GM12878 (cell line): ENCODE measurements around the gene PAPSS2. TPM values are rescaled to one million over a fixed set of nuclear protein-coding genes. Genes with fewer than 3 reads are reported as not detected.
"Not testable (repeated sequence)": the region's sequence is repeated elsewhere in the genome, so short reads cannot be mapped to it uniquely, and the experiment has no call there.

Experiments used
- ATAC-seq: fragments of 200-7000 bp; cut with Tn5 transposase; 3 replicates; pipeline ENCODE4 v1.9.1; 2020; ENCODE audit warnings: mild to moderate bottlenecking, moderate library complexity
- BruUV-seq: library from RNA; stranded (reverse); fragments of 400-500 nt; replicated peaks from 2 replicates; lab custom pipeline; 2021; lab: Mats Ljungman, UMichigan
- CTCF ChIA-PET: fragments of 300-600 bp; sonication (Branson Sonifier 250); formaldehyde crosslinking; extraction: SDS; loops from one replicate; lab custom pipeline; 2021; ENCODE audit warnings: inconsistent platforms; lab: Yijun Ruan, JAX
- POLR2A ChIA-PET: fragments of 350-600 bp; formaldehyde crosslinking; extraction: SDS; loops from one replicate; lab custom pipeline; 2021; ENCODE audit warnings: inconsistent platforms; lab: Charles Lee
- RAD21 ChIA-PET: fragments of 300-600 bp; sonication (Branson Sonifier 250); formaldehyde crosslinking; loops from one replicate; lab custom pipeline; 2023; ENCODE audit warnings: antibody characterized with exemption; ENCODE audit not compliant: unreplicated experiment; lab: Charles Lee
- SMC1A ChIA-PET: fragments of 300-600 bp; sonication (Branson Sonifier 250); formaldehyde crosslinking; loops from one replicate; lab custom pipeline; 2023; ENCODE audit not compliant: unreplicated experiment, uncharacterized antibody; lab: Charles Lee
- DNase-seq: peaks from one replicate; pipeline ENCODE4 v3.0.0-alpha.2; 2011; ENCODE audit warnings: low read depth, low spot score
- FAIRE-seq: peaks from 3 replicates; lab custom pipeline; 2011; peaks lifted over from hg19 to GRCh38; lab: Jason Lieb, UNC
- H2AFZ ChIP-seq: 2 replicates; pipeline ENCODE4 v1.6.0; 2011; ENCODE audit warnings: low read depth, low read length, control low read depth; ENCODE audit not compliant: control insufficient read depth
- H3K27ac ChIP-seq: 2 replicates; pipeline ENCODE4 v1.5.1; 2011; ENCODE audit warnings: control low read depth; ENCODE audit not compliant: control insufficient read depth, insufficient read depth
- H3K27me3 ChIP-seq, 2 experiments: replicated peaks in 1 of 2; 2 replicates each; pipeline versions ENCODE4 v1.6.0 to v1.6.1; 2011; ENCODE audit warnings: low read length in 1 of 2; ENCODE audit not compliant: control insufficient read depth in 2 of 2, insufficient read depth in 2 of 2
- H3K36me3 ChIP-seq, 2 experiments: 2 replicates each; pipeline ENCODE4 v1.5.1; 2011; ENCODE audit warnings: low read length in 1 of 2; ENCODE audit not compliant: control insufficient read depth in 2 of 2, insufficient read depth in 2 of 2
- H3K4me1 ChIP-seq: 2 replicates; pipeline ENCODE4 v1.6.1; 2011; ENCODE audit warnings: mild to moderate bottlenecking, low read length, moderate library complexity, mixed read lengths; ENCODE audit not compliant: control insufficient read depth, insufficient read depth
- H3K4me2 ChIP-seq: 2 replicates; pipeline ENCODE4 v1.6.0; 2011; ENCODE audit warnings: control low read depth; ENCODE audit not compliant: control insufficient read depth, insufficient read depth
- H3K4me3 ChIP-seq: fragments of 200-600 bp; sonication (generic); 2 replicates; pipeline ENCODE4 v1.5.1; 2016
- H3K79me2 ChIP-seq: 2 replicates; pipeline ENCODE4 v1.6.0; 2011; ENCODE audit warnings: low read length; ENCODE audit not compliant: control insufficient read depth, insufficient read depth
- H3K9ac ChIP-seq: 2 replicates; pipeline ENCODE4 v1.8.0; 2011; ENCODE audit warnings: low read length, control low read depth, mixed read lengths; ENCODE audit not compliant: control insufficient read depth, insufficient read depth
- H3K9me3 ChIP-seq: replicated peaks from 3 replicates; pipeline ENCODE4 v1.5.1; 2011; ENCODE audit warnings: mild to moderate bottlenecking, low read length; ENCODE audit not compliant: control insufficient read depth, insufficient read depth
- H4K20me1 ChIP-seq: 2 replicates; pipeline ENCODE4 v1.6.0; 2011; ENCODE audit not compliant: control insufficient read depth, insufficient read depth
- BRCA1 ChIP-seq: IDR thresholded peaks from 2 replicates; pipeline ENCODE4 v1.6.1; 2011; ENCODE audit warnings: low read depth, low read length, improper control_type of control experiment
- JUNB ChIP-seq: IDR thresholded peaks from 2 replicates; pipeline ENCODE4 v1.6.1; 2016; ENCODE audit warnings: antibody characterized with exemption, mild to moderate bottlenecking
- JUND ChIP-seq: IDR thresholded peaks from 2 replicates; pipeline ENCODE4 v1.6.1; 2012; ENCODE audit warnings: low read depth, mild to moderate bottlenecking, low read length, improper control_type of control experiment, moderate library complexity
- MYC ChIP-seq: IDR thresholded peaks from 2 replicates; pipeline ENCODE4 v1.6.1; 2011; ENCODE audit warnings: mild to moderate bottlenecking, low read length, moderate library complexity, inconsistent platforms; ENCODE audit not compliant: insufficient read depth, insufficient replicate concordance, insufficient read length, severe bottlenecking
- NFYB ChIP-seq: IDR thresholded peaks from 2 replicates; pipeline ENCODE4 v1.6.1; 2011; ENCODE audit warnings: low read depth, mild to moderate bottlenecking, low read length, improper control_type of control experiment, moderate library complexity; ENCODE audit not compliant: insufficient read depth
- SREBF1 ChIP-seq: IDR thresholded peaks from 2 replicates; pipeline ENCODE4 v1.6.1; 2012; ENCODE audit warnings: mild to moderate bottlenecking, low read length
- SUPT20H ChIP-seq: IDR thresholded peaks from 2 replicates; pipeline ENCODE4 v1.6.1; 2011; ENCODE audit warnings: low read depth, mild to moderate bottlenecking, low read length, moderate library complexity, borderline replicate concordance; ENCODE audit not compliant: control insufficient read depth
- TBL1XR1 ChIP-seq: IDR thresholded peaks from 2 replicates; pipeline ENCODE4 v1.6.1; 2012; ENCODE audit warnings: low read depth, low read length, improper control_type of control experiment
- ZBTB40 ChIP-seq: fragments of 450-650 bp; IDR thresholded peaks from 2 replicates; pipeline ENCODE4 v1.6.1; 2016; ENCODE audit warnings: mild to moderate bottlenecking, moderate library complexity, borderline replicate concordance
- WGBS: methylation state at CpG from one replicate; pipeline ENCODE4 v1.1.6; 2016; ENCODE audit warnings: low lambda C conversion rate; ENCODE audit not compliant: insufficient replicate concordance, insufficient coverage; ENCODE audit errors: missing lambda C conversion rate; 5-methylcytosine and 5-hydroxymethylcytosine counted together
- in situ Hi-C: fragments of 300-500 bp; cut with MboI; formaldehyde crosslinking; loops from 9 replicates; pipeline ENCODE4 v1.14.3; 2018; ENCODE audit warnings: mixed read lengths
- intact Hi-C: fragments of 100-400 bp; cut with micrococcal nuclease; formaldehyde crosslinking; loops from one replicate; pipeline ENCODE4 v1.14.2; 2022; ENCODE audit not compliant: unreplicated experiment
- polyA plus RNA-seq, 11 experiments: library from polyadenylated mRNA; depleted of rRNA in 4 of 11; unstranded in 6 of 11; stranded (reverse) in 5 of 11; fragments of >200 nt; fragmentation: Nextera tagmentation in 4 of 11; fragmentation: Illumina TruSeq in 1 of 11; extraction: Ambion mirVana in 4 of 11; extraction: Trizol in 1 of 11; gene quantifications; 1 replicate in 1 of 11; 2 replicates in 10 of 11; pipeline versions ENCODE4 v1.2.1 to v1.2.3, GENCODE V29; 2011 to 2016; ENCODE audit warnings: inconsistent platforms in 2 of 11, missing spikeins in 2 of 11, low read depth in 1 of 11
- total RNA-seq, 4 experiments: library from RNA; depleted of rRNA in 3 of 4; stranded (reverse); fragments of >200 nt in 3 of 4; fragmentation: Illumina TruSeq in 1 of 4; extraction: Trizol in 1 of 4; gene quantifications; 2 replicates each; pipeline versions ENCODE4 v1.2.1 to v1.2.3, GENCODE V29; 2013 to 2021

Gene PAPSS2
- total and polyA plus RNA-seq, 10 of the 15 experiments (the other 5 are each of a cell fraction or from before 2014, with no cell fraction given) = 0.15 to 2.1 (median 0.37) TPM

GRCh38 chr10:87621440-87621839 lies 38.2 kb upstream of the PAPSS2 start:
- SMC1A ChIA-PET = interaction anchor here (1.3 to 1.8 kb wide), 2 partner anchors 88 to 93 kb away, joined by 3 to 4 read pairs; no protein-coding TSS in a partner anchor

GRCh38 chr10:87622314-87623004 lies 37.2 kb upstream of the PAPSS2 start:
- Histone ChIP-seq H3K4me2 (peak overlapping the region; percentile 47; the same call in 1 of the 2 replicates), H3K9me3 (no peaks in the 10 kb centered on the region), H3K9ac (no peak overlapping the region), H3K36me3 (no peaks in the 10 kb centered on the region), H3K4me1 (no peaks in the 10 kb centered on the region), H3K27ac (no peak overlapping the region; the same call in 1 of the 2 replicates), H3K27me3 (no peaks in the 10 kb centered on the region), H3K4me3 (no peak overlapping the region), H4K20me1 (no peaks in the 10 kb centered on the region), H3K79me2 (no peaks in the 10 kb centered on the region), H2AFZ (peak overlapping the region; percentile 22)
- POLR2A ChIA-PET = interaction anchor here (0.6 kb wide), 1 partner anchor 90 kb away, joined by 4 read pairs; no protein-coding TSS in a partner anchor
- CTCF ChIA-PET = no interaction called here
- DNase-seq = no peak
- in situ Hi-C loops = no loop called here
- RAD21 ChIA-PET = no interaction called here
- WGBS = 58% methylated on average over 7 of the region's 7 CpGs
- peak; percentile 65 for ATAC-seq
- no peak for FAIRE-seq
- BruUV-seq = no TSS peak
- SMC1A ChIA-PET = interaction anchor here (1.3 to 1.8 kb wide), 3 partner anchors 27 to 94 kb away, joined by 3 to 4 read pairs (median 4); no protein-coding TSS in a partner anchor
- intact Hi-C loops = no loop called here
- TF ChIP-seq SREBF1 = no peak
- TF ChIP-seq BRCA1 = no peak
- no peak for TF ChIP-seq JUND
- TF ChIP-seq TBL1XR1 = no peak
- peak; percentile 68 for TF ChIP-seq JUNB
- no peak for TF ChIP-seq MYC
- TF ChIP-seq NFYB = no peak
- no peak for TF ChIP-seq ZBTB40
- TF ChIP-seq SUPT20H = no peak

More at GRCh38 chr10:87621440-87621839, 38.2 kb upstream of the PAPSS2 start:
- intact Hi-C loops, H3K4me1 ChIP-seq, RAD21 ChIA-PET, CTCF ChIA-PET, H3K27me3 ChIP-seq, H2AFZ ChIP-seq, in situ Hi-C loops, H3K4me3 ChIP-seq, H3K9me3 ChIP-seq, FAIRE-seq, H3K4me2 ChIP-seq, H4K20me1 ChIP-seq, H3K9ac ChIP-seq, H3K36me3 ChIP-seq, H3K27ac ChIP-seq, POLR2A ChIA-PET, DNase-seq, BruUV-seq, H3K79me2 ChIP-seq, ATAC-seq: not testable (repeated sequence)
